GM12865 (cell line): ENCODE data around the gene VAMP4.
"Not testable (repeated sequence)": the region's sequence is repeated elsewhere in the genome, so short reads cannot be mapped to it uniquely, and the experiment has no call there.

ENCODE experiments used
- DNase-seq: peaks from one replicate; pipeline ENCODE4 v3.0.0; 2010; ENCODE audit warnings: low read depth
- H3K4me3 ChIP-seq: 2 replicates; pipeline ENCODE4 v1.5.1; 2011; ENCODE audit warnings: mild to moderate bottlenecking, low read depth, low read length, control low read depth
- CTCF ChIP-seq: IDR thresholded peaks from 2 replicates; pipeline ENCODE4 v1.5.1; 2011; ENCODE audit warnings: low read length, control low read depth, low read depth, inconsistent platforms; ENCODE audit not compliant: insufficient read depth; ENCODE audit errors: missing control alignments

Gene VAMP4

GRCh38 chr1:171664976-171665375, 76.9 kb downstream of the VAMP4 start:
- no peak for TF ChIP-seq CTCF

GRCh38 chr1:171663854-171664575, 77.8 kb downstream of the VAMP4 start:
- H3K4me3 ChIP-seq = no peak overlapping the region
- DNase-seq = no peak
- no peak for TF ChIP-seq CTCF

More at GRCh38 chr1:171664976-171665375, 76.9 kb downstream of the VAMP4 start:
- no peak for DNase-seq
- H3K4me3 ChIP-seq = no peak overlapping the region

DNA sequence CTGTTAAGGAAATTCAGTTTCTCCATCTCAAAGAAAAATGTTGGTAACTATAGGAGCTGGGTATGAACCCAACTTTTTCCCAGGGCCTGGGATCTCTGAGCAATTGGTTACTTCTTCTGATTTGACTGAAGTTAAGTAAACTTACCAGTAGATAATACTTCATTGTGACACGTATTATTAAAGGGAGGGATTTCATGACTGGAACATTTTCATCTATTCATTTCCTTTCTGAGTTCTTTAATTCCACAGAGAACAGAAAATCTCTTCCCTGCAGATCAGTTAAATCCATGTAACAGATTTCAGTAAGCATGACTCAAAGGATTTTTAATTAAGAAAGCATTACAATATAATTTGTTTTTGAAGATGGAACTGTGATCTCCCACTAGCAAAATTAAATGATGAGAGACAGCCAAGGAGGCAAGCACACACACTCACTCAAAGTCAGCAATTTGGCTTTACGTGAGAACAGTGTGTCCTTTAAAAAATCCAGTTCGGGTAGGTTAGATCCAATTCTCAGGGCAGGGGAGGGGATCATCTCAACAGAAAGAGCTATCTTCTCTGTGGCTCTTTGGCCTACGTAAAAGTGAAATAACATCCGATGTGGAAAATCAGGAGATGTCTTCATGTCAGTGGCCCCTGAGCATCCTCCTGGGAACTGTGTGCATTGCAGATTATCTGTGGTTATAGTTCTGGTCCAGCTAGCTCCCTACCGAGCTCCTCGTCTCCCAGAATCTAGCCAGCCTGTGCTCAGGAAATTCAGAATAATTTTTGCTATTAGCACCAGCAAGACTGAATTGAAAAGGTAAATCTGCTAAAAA, 78.6 kb downstream of the VAMP4 start:
- H3K4me3 ChIP-seq = no peak overlapping the region
- no peak for DNase-seq
- TF ChIP-seq CTCF = no peak

GRCh38 chr1:171661076-171661650, 80.7 kb downstream of the VAMP4 start:
- no peak overlapping the region for H3K4me3 ChIP-seq
- DNase-seq = no peak
- no peak for TF ChIP-seq CTCF

DNA sequence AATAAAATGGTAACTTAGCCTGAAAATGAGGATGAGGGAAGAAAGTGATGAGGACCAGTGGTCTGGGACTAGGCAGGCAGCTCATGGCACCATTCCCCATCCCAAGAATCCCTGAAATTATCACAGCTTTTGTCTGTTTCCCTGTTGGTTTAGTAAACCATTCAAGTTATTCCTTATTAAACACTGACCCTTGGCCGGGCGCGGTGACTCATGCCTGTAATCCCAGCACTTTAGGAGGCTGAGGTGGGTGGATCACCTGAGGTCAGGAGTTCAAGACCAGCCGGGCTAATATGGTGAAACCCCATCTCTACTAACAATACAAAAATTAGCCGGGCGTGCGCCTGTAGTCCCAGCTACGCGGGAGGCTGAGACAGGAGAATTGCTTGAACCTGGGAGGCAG, 85.7 kb downstream of the VAMP4 start:
- not testable (repeated sequence) for H3K4me3 ChIP-seq, DNase-seq

DNA sequence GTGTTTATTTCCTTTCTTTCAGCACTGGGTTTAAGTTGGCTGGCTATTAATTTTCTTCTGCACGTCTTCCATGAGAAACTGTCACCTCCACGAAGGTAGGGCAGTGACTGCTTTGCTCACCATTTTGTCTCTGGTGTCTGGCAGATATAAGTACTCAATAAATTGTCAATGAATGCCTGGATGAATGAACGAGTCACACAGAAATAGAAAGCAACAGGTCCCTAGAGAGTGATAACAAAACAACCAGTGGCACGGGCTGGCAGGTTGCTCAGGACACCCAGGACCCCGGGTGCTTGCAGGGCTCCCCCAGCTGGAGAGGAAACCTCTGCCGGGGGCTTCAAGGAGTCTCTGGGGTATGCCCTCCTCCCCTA, 86.1 kb downstream of the VAMP4 start:
- no peak for DNase-seq
- no peak for TF ChIP-seq CTCF
- no peak overlapping the region for H3K4me3 ChIP-seq
